ENCODE data around the gene GPATCH8.

DNA sequence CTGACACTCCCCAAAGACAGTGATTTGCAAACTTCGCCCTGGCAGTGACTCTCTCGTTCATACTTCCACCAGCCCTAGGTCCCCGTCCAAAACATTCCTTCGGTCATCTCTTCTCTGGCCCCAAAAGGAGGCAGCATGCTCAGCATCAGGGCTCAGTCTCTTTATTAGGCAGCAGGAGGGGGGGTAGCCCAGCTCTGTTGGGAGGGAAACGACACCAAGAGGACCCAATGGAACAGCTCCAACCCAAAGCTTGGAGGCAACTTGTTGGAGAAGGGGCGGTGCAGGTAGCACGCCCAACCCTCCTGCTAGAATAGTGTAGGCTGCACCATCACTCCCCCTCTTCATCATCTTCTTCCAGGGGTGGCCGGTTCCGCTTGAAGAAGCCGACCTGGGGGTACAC is 131.2 kb downstream of the GPATCH8 start:
- TF ChIP-seq, protein P1, sequence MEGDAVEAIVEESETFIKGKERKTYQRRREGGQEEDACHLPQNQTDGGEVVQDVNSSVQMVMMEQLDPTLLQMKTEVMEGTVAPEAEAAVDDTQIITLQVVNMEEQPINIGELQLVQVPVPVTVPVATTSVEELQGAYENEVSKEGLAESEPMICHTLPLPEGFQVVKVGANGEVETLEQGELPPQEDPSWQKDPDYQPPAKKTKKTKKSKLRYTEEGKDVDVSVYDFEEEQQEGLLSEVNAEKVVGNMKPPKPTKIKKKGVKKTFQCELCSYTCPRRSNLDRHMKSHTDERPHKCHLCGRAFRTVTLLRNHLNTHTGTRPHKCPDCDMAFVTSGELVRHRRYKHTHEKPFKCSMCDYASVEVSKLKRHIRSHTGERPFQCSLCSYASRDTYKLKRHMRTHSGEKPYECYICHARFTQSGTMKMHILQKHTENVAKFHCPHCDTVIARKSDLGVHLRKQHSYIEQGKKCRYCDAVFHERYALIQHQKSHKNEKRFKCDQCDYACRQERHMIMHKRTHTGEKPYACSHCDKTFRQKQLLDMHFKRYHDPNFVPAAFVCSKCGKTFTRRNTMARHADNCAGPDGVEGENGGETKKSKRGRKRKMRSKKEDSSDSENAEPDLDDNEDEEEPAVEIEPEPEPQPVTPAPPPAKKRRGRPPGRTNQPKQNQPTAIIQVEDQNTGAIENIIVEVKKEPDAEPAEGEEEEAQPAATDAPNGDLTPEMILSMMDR (optimal IDR thresholded peaks at IDR 0.05 in 1 of 3, IDR thresholded peaks at IDR 0.05 in 1 of 3, conservative IDR thresholded peaks at IDR 0.05 in 1 of 3; ENCODE audit: extremely low read depth in 1 of 3, insufficient read depth in 2 of 3, low read length in 3 of 3): no peak
- no peak for TF ChIP-seq EZH2 (IDR thresholded peaks at IDR 0.05; ENCODE audit: low read length)

Data from keratinocyte (primary cell).